A549 (cell line): ENCODE results near the gene C2orf49. TPM values are rescaled to one million over a fixed set of nuclear protein-coding genes. Genes with fewer than 3 reads are reported as not detected.

Experiments
- ATAC-seq, 2 experiments: fragments of 200-7000 bp in 1 of 2; fragments of >200 bp in 1 of 2; cut with Nextera tagmentation in 1 of 2; cut with Tn5 transposase in 1 of 2; 3 replicates each; pipeline versions ENCODE4 v1.8.0 to v1.9.1; 2018 to 2020; ENCODE audit warnings: mild to moderate bottlenecking in 1 of 2, moderate library complexity in 1 of 2
- CTCF ChIA-PET: fragments of 300-600 bp; sonication (Branson Sonifier 250); formaldehyde crosslinking; extraction: SDS; loops from one replicate; lab custom pipeline; 2021; ENCODE audit warnings: antibody characterized with exemption, inconsistent platforms; lab: Yijun Ruan, JAX
- POLR2A ChIA-PET: fragments of 350-600 bp; formaldehyde crosslinking; extraction: SDS; loops from one replicate; lab custom pipeline; 2021; ENCODE audit warnings: antibody characterized with exemption, inconsistent platforms; lab: Yijun Ruan, JAX
- DNase-seq, 2 experiments: peaks; one replicate each; pipeline versions ENCODE4 v3.0.0 to v3.0.0-alpha.2; 2011 to 2016; ENCODE audit warnings: low read depth in 1 of 2, low spot score in 1 of 2
- FAIRE-seq: peaks from 2 replicates; lab custom pipeline; 2011; peaks lifted over from hg19 to GRCh38; lab: Jason Lieb, UNC
- H3K27ac ChIP-seq, 2 experiments: fragments of >200 bp; sonication (Bioruptor Twin); formaldehyde crosslinking; 3 replicates each; pipeline ENCODE4 v1.5.1; 2016 to 2017
- H3K4me1 ChIP-seq: fragments of >200 bp; sonication (Bioruptor Twin); formaldehyde crosslinking; 3 replicates; pipeline ENCODE4 v1.6.1; 2016
- H3K4me2 ChIP-seq: fragments of >200 bp; sonication (Bioruptor Twin); formaldehyde crosslinking; 3 replicates; pipeline ENCODE4 v1.6.1; 2016
- H3K4me3 ChIP-seq: fragments of >200 bp; sonication (Bioruptor Twin); formaldehyde crosslinking; 3 replicates; pipeline ENCODE4 v1.5.1; 2016
- H3K9me3 ChIP-seq: fragments of >200 bp; sonication (Bioruptor Twin); formaldehyde crosslinking; 3 replicates; pipeline ENCODE4 v1.6.1; 2016
- CTCF ChIP-seq: fragments of >200 bp; sonication (Bioruptor Twin); formaldehyde crosslinking; IDR thresholded peaks from 3 replicates; pipeline ENCODE4 v1.5.1; 2016
- EHF ChIP-seq: fragments of 250-450 bp; sonication (Bioruptor Pico); IDR thresholded peaks from 2 replicates; pipeline ENCODE4 v1.5.0; 2020; ENCODE audit warnings: mild to moderate bottlenecking
- EP300 ChIP-seq, 2 experiments: fragments of >200 bp; sonication (Bioruptor Twin); formaldehyde crosslinking; IDR thresholded peaks; 2 replicates in 1 of 2; 3 replicates in 1 of 2; pipeline ENCODE4 v1.6.1; 2016 to 2017
- ESRRA ChIP-seq: fragments of 150-350 bp; IDR thresholded peaks from 2 replicates; pipeline ENCODE4 v1.6.1; 2014; ENCODE audit warnings: mild to moderate bottlenecking, low read length, borderline replicate concordance
- FOXS1 ChIP-seq: fragments of 250-450 bp; sonication (Bioruptor Pico); IDR thresholded peaks from 2 replicates; pipeline ENCODE4 v1.5.0; 2020; ENCODE audit warnings: mild to moderate bottlenecking, moderate library complexity
- HDAC2 ChIP-seq: fragments of 200-600 bp; sonication (generic); IDR thresholded peaks from 2 replicates; pipeline ENCODE4 v1.6.1; 2016
- HEYL ChIP-seq: fragments of 250-450 bp; sonication (Bioruptor Pico); IDR thresholded peaks from 2 replicates; pipeline ENCODE4 v1.8.0; 2021; ENCODE audit warnings: mild to moderate bottlenecking, moderate library complexity
- HOXA7 ChIP-seq: fragments of 250-450 bp; sonication (Bioruptor Pico); IDR thresholded peaks from 2 replicates; pipeline ENCODE4 v1.5.0; 2020; ENCODE audit warnings: mild to moderate bottlenecking, moderate library complexity
- HOXB13 ChIP-seq: fragments of 250-450 bp; sonication (Bioruptor Pico); IDR thresholded peaks from 2 replicates; pipeline ENCODE4 v1.5.0; 2020; ENCODE audit warnings: low read depth, mild to moderate bottlenecking, moderate library complexity
- KDM1A ChIP-seq: fragments of 200-600 bp; sonication (generic); IDR thresholded peaks from 2 replicates; pipeline ENCODE4 v1.6.1; 2016; ENCODE audit warnings: low read depth, mild to moderate bottlenecking
- MAFK ChIP-seq: fragments of 450-650 bp; IDR thresholded peaks from 2 replicates; pipeline ENCODE4 v1.6.1; 2014; ENCODE audit not compliant: partially characterized antibody
- MYC ChIP-seq: IDR thresholded peaks from 2 replicates; pipeline ENCODE4 v1.6.1; 2012; ENCODE audit warnings: mild to moderate bottlenecking, inconsistent platforms, low read length, improper control_type of control experiment, borderline replicate concordance
- POLR2A ChIP-seq: IDR thresholded peaks from 2 replicates; pipeline ENCODE4 v1.6.1; 2012; ENCODE audit warnings: mild to moderate bottlenecking, low read length
- TP53 ChIP-seq: fragments of 250-450 bp; sonication (Bioruptor Pico); IDR thresholded peaks from 2 replicates; pipeline ENCODE4 v1.5.0; 2021; ENCODE audit warnings: mild to moderate bottlenecking, moderate library complexity
- ZC3H11A ChIP-seq: fragments of 450-650 bp; IDR thresholded peaks from 2 replicates; pipeline ENCODE4 v1.6.1; 2014; ENCODE audit warnings: antibody characterized with exemption, mild to moderate bottlenecking
- ZNF302 ChIP-seq: fragments of 250-450 bp; sonication (Bioruptor Pico); IDR thresholded peaks from 2 replicates; pipeline ENCODE4 v1.9.0; 2021; ENCODE audit warnings: inconsistent platforms, mild to moderate bottlenecking, moderate library complexity
- ZSCAN20 ChIP-seq: fragments of 250-450 bp; sonication (Bioruptor Pico); IDR thresholded peaks from 2 replicates; pipeline ENCODE4 v1.8.0; 2022; ENCODE audit warnings: mild to moderate bottlenecking, moderate library complexity
- WGBS: methylation state at CpG from one replicate; pipeline ENCODE4 v1.1.6; 2017; ENCODE audit errors: missing lambda C conversion rate; 5-methylcytosine and 5-hydroxymethylcytosine counted together
- polyA plus RNA-seq, 4 experiments: library from polyadenylated mRNA; depleted of rRNA in 3 of 4; stranded (reverse); fragments of >200 nt; fragmentation: RNase III in 1 of 4; extraction: RNeasy Plus Mini Kit Qiagen cat#74134 plus additional on column Dnase treatment in 1 of 4; gene quantifications; 2 replicates in 3 of 4; 3 replicates in 1 of 4; pipeline ENCODE4 v1.2.3, GENCODE V29; 2011 to 2017
- TF ChIP-seq, protein P1 (sequence below): IDR thresholded peaks from 2 replicates; pipeline ENCODE4 v1.6.1; 2012; ENCODE audit warnings: low read depth, borderline replicate concordance
- TF ChIP-seq, protein P2 (sequence below): fragments of 250-450 bp; sonication (Bioruptor Pico); IDR thresholded peaks from 2 replicates; pipeline ENCODE4 v1.5.0; 2021; ENCODE audit warnings: mild to moderate bottlenecking, moderate library complexity, borderline replicate concordance

C2orf49 gene
- polyA plus RNA-seq, 2 of the 4 experiments (the other 2 are of a cell fraction), result 19.4 to 25.7 TPM

GRCh38 chr2:105393373-105394055 is 56.2 kb downstream of the C2orf49 start:
- ChIA-PET POLR2A (no interaction called here), CTCF (interaction anchor here (1.0 to 3.1 kb wide), 6 partner anchors 10 to 151 kb away, joined by 3 to 14 read pairs (median 7); no protein-coding TSS in a partner anchor)
- Histone ChIP-seq H3K4me3 (no peak overlapping the region), H3K9me3 (no peaks in the 10 kb centered on the region), H3K27ac (no peak overlapping the region), H3K4me2 (no peak overlapping the region), H3K4me1 (peaks cover 58% of the 10 kb centered on the region)
- no peak for ATAC-seq
- no peak for FAIRE-seq
- TF ChIP-seq ZC3H11A, result no peak
- TF ChIP-seq TP53 (CRISPR knock-in tag), result no peak
- TF ChIP-seq EHF (CRISPR knock-in tag), result no peak
- TF ChIP-seq, protein P1, sequence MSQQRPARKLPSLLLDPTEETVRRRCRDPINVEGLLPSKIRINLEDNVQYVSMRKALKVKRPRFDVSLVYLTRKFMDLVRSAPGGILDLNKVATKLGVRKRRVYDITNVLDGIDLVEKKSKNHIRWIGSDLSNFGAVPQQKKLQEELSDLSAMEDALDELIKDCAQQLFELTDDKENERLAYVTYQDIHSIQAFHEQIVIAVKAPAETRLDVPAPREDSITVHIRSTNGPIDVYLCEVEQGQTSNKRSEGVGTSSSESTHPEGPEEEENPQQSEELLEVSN, result no peak
- no peak for TF ChIP-seq POLR2A
- no peak for TF ChIP-seq EP300 (IDR thresholded peaks at IDR 0.05)
- 94% methylated on average over 13 of the region's 13 CpGs for WGBS
- DNase-seq, result no peak

DNA sequence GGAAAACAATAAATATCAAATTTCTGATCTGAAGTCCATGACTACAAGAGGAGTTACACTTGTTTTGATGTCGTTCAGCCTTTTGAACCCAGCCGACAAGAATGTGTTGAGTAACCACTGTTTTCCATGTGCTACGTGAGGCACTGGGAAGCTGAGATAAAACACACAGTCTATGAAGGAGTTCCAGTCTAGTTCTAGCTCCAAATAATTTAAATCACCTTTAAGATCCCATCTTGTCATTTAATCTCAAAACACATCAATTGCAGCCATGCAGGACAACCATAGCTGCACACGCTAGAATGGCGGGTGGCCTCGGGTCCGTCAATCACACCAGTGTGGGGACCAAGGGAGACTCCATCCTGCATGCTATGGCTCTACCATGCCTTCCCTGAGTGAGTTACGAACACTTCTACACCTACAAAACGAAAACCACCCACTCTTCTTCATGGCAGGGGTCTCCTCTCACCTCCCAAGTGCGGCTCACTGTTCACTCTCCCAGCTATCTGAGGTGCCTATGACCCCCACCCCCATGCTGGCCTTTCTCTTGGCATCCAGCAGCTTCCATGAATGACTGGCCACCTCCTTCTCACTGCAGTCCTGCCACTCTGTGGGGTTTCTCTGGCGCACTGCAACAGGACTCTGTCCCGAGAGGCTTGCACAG is 57.7 kb downstream of the C2orf49 start:
- FAIRE-seq (no peak), ATAC-seq (no peak), DNase-seq (no peak)
- Histone ChIP-seq H3K4me1 (peaks cover 52% of the 10 kb centered on the region), H3K9me3 (0 out of 3 replicates have a peak, but pooled peaks cover 2% of the 10 kb centered on the region), H3K4me2 (peak overlapping the region; percentile 96), H3K4me3 (no peak overlapping the region), H3K27ac (peak overlapping the region in 1 of 2 experiments; percentile 99; a peak in 3 of 6 replicates)
- ChIA-PET POLR2A (interaction anchor here (1.2 kb wide), 1 partner anchor 23 kb away, joined by 3 read pairs; no protein-coding TSS in a partner anchor), CTCF (interaction anchor here (0.7 to 3.1 kb wide), 8 partner anchors 9 to 136 kb away, joined by 3 to 14 read pairs (median 5); no protein-coding TSS in a partner anchor)
- TF ChIP-seq MYC, result no peak
- no peak for TF ChIP-seq CTCF
- TF ChIP-seq HDAC2, result no peak
- no peak for TF ChIP-seq ZNF302 (CRISPR knock-in tag)
- no peak for TF ChIP-seq ZC3H11A
- TF ChIP-seq ZSCAN20 (CRISPR knock-in tag), result no peak
- no peak for TF ChIP-seq HEYL (CRISPR knock-in tag)
- no peak for TF ChIP-seq HOXB13 (CRISPR knock-in tag)
- TF ChIP-seq TP53 (CRISPR knock-in tag), result no peak
- TF ChIP-seq HOXA7 (CRISPR knock-in tag), result no peak
- TF ChIP-seq ESRRA, result no peak
- TF ChIP-seq, protein P1, result no peak
- TF ChIP-seq KDM1A, result no peak
- no peak for TF ChIP-seq MAFK
- TF ChIP-seq, protein P2, sequence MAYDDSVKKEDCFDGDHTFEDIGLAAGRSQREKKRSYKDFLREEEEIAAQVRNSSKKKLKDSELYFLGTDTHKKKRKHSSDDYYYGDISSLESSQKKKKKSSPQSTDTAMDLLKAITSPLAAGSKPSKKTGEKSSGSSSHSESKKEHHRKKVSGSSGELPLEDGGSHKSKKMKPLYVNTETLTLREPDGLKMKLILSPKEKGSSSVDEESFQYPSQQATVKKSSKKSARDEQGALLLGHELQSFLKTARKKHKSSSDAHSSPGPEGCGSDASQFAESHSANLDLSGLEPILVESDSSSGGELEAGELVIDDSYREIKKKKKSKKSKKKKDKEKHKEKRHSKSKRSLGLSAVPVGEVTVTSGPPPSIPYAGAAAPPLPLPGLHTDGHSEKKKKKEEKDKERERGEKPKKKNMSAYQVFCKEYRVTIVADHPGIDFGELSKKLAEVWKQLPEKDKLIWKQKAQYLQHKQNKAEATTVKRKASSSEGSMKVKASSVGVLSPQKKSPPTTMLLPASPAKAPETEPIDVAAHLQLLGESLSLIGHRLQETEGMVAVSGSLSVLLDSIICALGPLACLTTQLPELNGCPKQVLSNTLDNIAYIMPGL, result no peak
- no peak for TF ChIP-seq FOXS1 (CRISPR knock-in tag)
- 88% methylated on average over 12 of the region's 12 CpGs for WGBS
